Ovary (tissue), 9 donors: Measurements from ENCODE around the gene MVD. TPM values are rescaled to one million over a fixed set of nuclear protein-coding genes. Genes with fewer than 3 reads are reported as not detected.
"Not testable (repeated sequence)": the region's sequence is repeated elsewhere in the genome, so short reads cannot be mapped to it uniquely, and the experiment has no call there.

ENCODE experiments used
- DNase-seq, 5 donors: peaks; one replicate each; pipeline ENCODE4 v3.0.0-alpha.2; 2019 to 2020
- H3K27ac ChIP-seq, 2 donors: fragments of 200-600 bp; one replicate each; pipeline versions ENCODE4 v1.5.1 to v1.8.0; 2019 to 2022
- H3K27me3 ChIP-seq: fragments of 200-600 bp; one replicate; pipeline ENCODE4 v1.8.0; 2022
- H3K36me3 ChIP-seq: fragments of 200-600 bp; sonication (generic); one replicate; pipeline ENCODE4 v1.5.1; 2019
- H3K4me1 ChIP-seq: one replicate; pipeline ENCODE4 v1.8.1; 2013; ENCODE audit warnings: mild to moderate bottlenecking, moderate library complexity; ENCODE audit not compliant: insufficient read depth
- H3K4me3 ChIP-seq: fragments of 200-600 bp; sonication (generic); one replicate; pipeline ENCODE4 v1.5.1; 2017
- H3K9me3 ChIP-seq, 2 donors: fragments of 200-600 bp in 1 of 2; sonication (generic) in 1 of 2; one replicate each; pipeline versions ENCODE4 v1.5.1 to v1.8.1; 2013 to 2019; ENCODE audit warnings: mild to moderate bottlenecking in 1 of 2, moderate library complexity in 1 of 2
- CTCF ChIP-seq, 3 donors: fragments of 450-650 bp in 2 of 3; fragments of 200-600 bp in 1 of 3; IDR thresholded peaks; one replicate each; pipeline versions ENCODE4 v1.5.1 to v1.8.0; 2016 to 2022; ENCODE audit warnings: antibody characterized with exemption in 3 of 3, mild to moderate bottlenecking in 1 of 3
- EP300 ChIP-seq: sonication (generic); formaldehyde crosslinking; IDR thresholded peaks from one replicate; pipeline ENCODE4 v1.6.1; 2017; ENCODE audit warnings: antibody characterized with exemption
- POLR2A ChIP-seq: fragments of 450-650 bp; IDR thresholded peaks from one replicate; pipeline ENCODE4 v1.6.1; 2017; ENCODE audit warnings: antibody characterized with exemption, mild to moderate bottlenecking, moderate library complexity
- WGBS, 3 donors: extraction: QIAGEN DNeasy Blood & Tissue Kit in 1 of 3; methylation state at CpG; one replicate each; pipeline versions ENCODE4 v1.1.5 to v1.1.7; 2013 to 2017; 5-methylcytosine and 5-hydroxymethylcytosine counted together
- intact Hi-C, 4 donors: fragments of 100-400 bp; cut with DNase I; formaldehyde crosslinking; loops; one replicate each; pipeline versions ENCODE4 v1.11.0 to v1.15.1; 2022 to 2023
- polyA plus RNA-seq, 2 donors: library from polyadenylated mRNA; stranded (reverse); fragments of 200-250 nt in 1 of 2; fragments of 350-450 nt in 1 of 2; fragmentation: Illumina TruSeq in 1 of 2; extraction: RNeasy Lipid Tissue Mini Kit (QIAGEN cat#74804) in 1 of 2; gene quantifications; one replicate each; pipeline ENCODE4 v1.2.3, GENCODE V29; 2013 to 2014
- total RNA-seq, 7 donors: library from RNA; depleted of rRNA in 2 of 7; stranded (reverse); fragments of >200 nt in 2 of 7; fragmentation: NEBNext Ultra II Directional in 3 of 7; extraction: Animal tissue kit (Norgen Biotek cat#: 25700) in 3 of 7; gene quantifications; one replicate each; pipeline versions ENCODE4 v1.1.0 to v1.2.4, GENCODE V29; 2016 to 2023
- donor health status: DM: no; HTN: no; CAD: no; lungs with moderate emphysema.
- donor health status: DM: no; HTN: no; CAD: no.
- donor health status: Bipolar disorder and iron deficiency.
- donor health status: DM: yes; HTN: yes; CAD: no.
- donor health status: DM: no; HTN: no; CAD: no.
- donor health status: DM: yes; HTN: yes; CAD: no.

Gene MVD
- total and polyA plus RNA-seq, 9 donors, result 9.1 to 135 (median 20.9) TPM

- Histone ChIP-seq H3K9me3 (no peaks in the 10 kb centered on the region), H3K36me3 (no peaks in the 10 kb centered on the region), H3K4me1 (peaks cover 13% of the 10 kb centered on the region), H3K4me3 (no peak overlapping the region), H3K27me3 (no peaks in the 10 kb centered on the region), H3K27ac (no peak overlapping the region)
- TF ChIP-seq CTCF (IDR thresholded peaks at IDR 0.05), result no peak
- TF ChIP-seq POLR2A, result no peak
- TF ChIP-seq EP300, result no peak
- DNase-seq, result no peak
- WGBS, 3 donors, result 81 to 83% (median 82%) methylated on average over 49 of the region's 49 CpGs
- intact Hi-C loops, result no loop called here
Observed at GRCh38 chr16:88610909-88611812, 51.7 kb downstream of the MVD start.

- H3K27ac ChIP-seq, result no peak overlapping the region
- TF ChIP-seq POLR2A, result no peak
- H3K27me3 ChIP-seq, result no peaks in the 10 kb centered on the region
- H3K9me3 ChIP-seq, result no peaks in the 10 kb centered on the region
- no peaks in the 10 kb centered on the region for H3K36me3 ChIP-seq
- peaks cover 10% of the 10 kb centered on the region for H3K4me1 ChIP-seq
- DNase-seq, result no peak
- WGBS, 3 donors, result 84 to 86% (median 85%) methylated on average over 6 of the region's 6 CpGs
- intact Hi-C loops, result no loop called here
- H3K4me3 ChIP-seq, result no peak overlapping the region
Observed at GRCh38 chr16:88610080-88610479, 52.8 kb downstream of the MVD start.

GRCh38 chr16:88609426-88609825 is 53.5 kb downstream of the MVD start:
- H3K36me3 ChIP-seq, DNase-seq, intact Hi-C loops, H3K4me3 ChIP-seq, H3K27me3 ChIP-seq, H3K4me1 ChIP-seq, H3K27ac ChIP-seq, H3K9me3 ChIP-seq: not testable (repeated sequence)
- 95 to 98% (median 95%) methylated on average over 8 of the region's 8 CpGs for WGBS, 3 donors

- WGBS, 3 donors, result 89 to 92% (median 90%) methylated on average over 6 of the region's 6 CpGs
- no peak for DNase-seq
- intact Hi-C loops, result no loop called here
- TF ChIP-seq POLR2A (no peak), EP300 (no peak), CTCF (IDR thresholded peaks at IDR 0.05) (no peak)
- H3K27me3 ChIP-seq, result no peaks in the 10 kb centered on the region
- no peaks in the 10 kb centered on the region for H3K4me1 ChIP-seq
- no peak overlapping the region for H3K27ac ChIP-seq
- no peaks in the 10 kb centered on the region for H3K36me3 ChIP-seq
- H3K9me3 ChIP-seq, result no peaks in the 10 kb centered on the region
- H3K4me3 ChIP-seq, result no peak overlapping the region
Observed at GRCh38 chr16:88608076-88608475, 54.8 kb downstream of the MVD start.

GRCh38 chr16:88606148-88606757 is 56.6 kb downstream of the MVD start:
- WGBS, 3 donors, result 86 to 90% (median 89%) methylated on average over 17 of the region's 17 CpGs
- H3K4me1 ChIP-seq, result no peaks in the 10 kb centered on the region
- DNase-seq, result no peak
- no peaks in the 10 kb centered on the region for H3K9me3 ChIP-seq
- TF ChIP-seq EP300 (no peak), CTCF (IDR thresholded peaks at IDR 0.05) (no peak), POLR2A (no peak)
- no peaks in the 10 kb centered on the region for H3K27me3 ChIP-seq
- no peak overlapping the region for H3K27ac ChIP-seq
- no peak overlapping the region for H3K4me3 ChIP-seq
- intact Hi-C loops, result no loop called here
- H3K36me3 ChIP-seq, result no peaks in the 10 kb centered on the region
